NCI-H128 (cell line): ENCODE data around the gene SNX2.
"Not testable (repeated sequence)": the region's sequence is repeated elsewhere in the genome, so short reads cannot be mapped to it uniquely, and the experiment has no call there.

Experiments used
- DNase-seq: peaks from one replicate; lab custom pipeline; 2025; ENCODE audit not compliant: unreplicated experiment; lab: John Stamatoyannopoulos, UW

Gene SNX2

GRCh38 chr5:122839731-122840130 lies 64.9 kb downstream of the SNX2 start:
- no peak for DNase-seq

GRCh38 chr5:122842016-122842580 lies 67.2 kb downstream of the SNX2 start:
- DNase-seq = no peak

DNA sequence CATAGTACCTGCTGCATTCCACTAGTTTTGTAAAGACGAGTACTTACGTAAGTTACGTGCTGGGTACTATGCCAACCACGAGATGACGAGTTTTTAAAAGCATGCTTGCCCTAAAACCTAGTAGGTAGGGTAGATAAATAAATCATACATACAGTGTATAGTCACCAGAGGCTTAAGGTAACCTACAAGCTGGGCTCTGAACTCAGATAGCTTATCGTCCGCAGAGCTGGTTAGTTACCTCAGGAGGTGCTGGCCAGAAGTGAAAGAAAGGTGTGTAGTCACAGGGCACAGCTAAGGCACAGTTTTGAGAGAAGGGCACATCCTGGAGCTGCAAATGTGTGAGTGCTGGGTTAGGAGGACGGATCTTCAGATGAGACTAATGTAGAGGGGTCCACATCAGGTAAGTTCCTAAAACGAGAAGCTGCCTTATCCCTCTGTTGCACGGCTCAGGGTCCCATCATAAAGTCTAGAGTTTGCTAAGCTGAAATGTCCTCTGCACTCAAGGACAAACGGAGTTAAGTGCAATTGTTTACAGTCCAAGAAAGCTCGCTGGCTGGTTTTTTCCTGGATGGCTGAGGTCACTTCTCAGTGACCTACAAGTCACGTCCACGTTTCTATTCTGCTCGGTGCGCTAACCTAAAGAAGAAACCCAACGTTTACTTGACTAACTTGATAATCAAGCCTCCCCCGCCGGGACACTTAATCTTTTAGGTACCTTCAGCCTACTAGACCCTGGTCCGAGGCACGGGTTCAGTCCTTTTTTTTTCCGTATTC lies 69.4 kb downstream of the SNX2 start:
- DNase-seq = no peak

- no peak for DNase-seq
These were observed 70.0 kb downstream of the SNX2 start for GRCh38 chr5:122844910-122845228.

- DNase-seq = peak; percentile 4
These were observed 70.6 kb downstream of the SNX2 start, which contains the start of gene SNX24 for GRCh38 chr5:122845229-122846050. TSS of gene SNX24 (plus strand) at chr5:122845613. CDS start at chr5:122845634, 21 bp downstream.

DNA sequence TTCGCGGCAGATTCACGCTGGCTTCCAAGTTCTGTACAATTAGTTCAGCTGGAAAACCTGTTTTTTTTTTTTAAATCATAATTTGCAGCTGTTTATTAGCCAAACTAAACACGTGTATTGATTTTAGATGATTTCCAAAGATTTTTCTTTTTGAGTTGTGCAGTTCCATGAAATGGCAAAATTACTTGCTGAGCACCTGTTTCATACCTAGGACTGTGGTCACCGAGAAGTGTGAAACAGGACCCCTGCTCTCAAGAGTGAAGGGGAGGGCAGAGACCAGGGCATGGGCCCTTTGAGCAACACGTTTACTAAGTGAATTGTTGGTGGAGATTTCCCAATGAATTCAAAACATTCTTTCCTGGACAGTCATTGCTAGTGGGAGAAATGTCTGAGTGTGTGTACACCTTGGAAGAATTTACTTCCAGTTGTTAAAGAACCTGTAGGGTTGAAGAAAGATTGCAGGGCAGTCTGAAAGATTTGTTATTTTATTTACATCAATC lies 71.2 kb downstream of the SNX2 start:
- no peak for DNase-seq

DNA sequence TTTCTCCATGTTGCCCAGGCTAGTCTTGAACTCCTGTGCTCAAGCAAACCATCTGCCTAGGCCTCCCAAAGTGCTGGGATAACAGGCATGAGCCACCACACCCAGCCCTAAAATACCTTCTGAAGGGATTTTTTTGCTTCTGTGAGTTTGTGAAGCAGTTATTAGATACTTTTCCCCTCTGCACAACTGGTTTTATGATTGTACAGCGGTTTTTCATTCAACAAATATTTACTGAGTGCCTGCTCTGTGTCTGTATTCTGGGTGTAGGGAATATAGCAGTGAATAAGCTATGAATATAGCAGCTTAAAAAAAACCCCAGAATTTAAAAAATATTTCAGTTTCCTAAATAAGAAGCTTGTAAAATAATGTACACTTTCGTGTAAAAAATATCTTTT lies 72.8 kb downstream of the SNX2 start:
- no peak for DNase-seq

- DNase-seq = no peak
These were observed 74.9 kb downstream of the SNX2 start for GRCh38 chr5:122849771-122850170.

- not testable (repeated sequence) for DNase-seq
These were observed 82.7 kb downstream of the SNX2 start for GRCh38 chr5:122857538-122857937.

DNA sequence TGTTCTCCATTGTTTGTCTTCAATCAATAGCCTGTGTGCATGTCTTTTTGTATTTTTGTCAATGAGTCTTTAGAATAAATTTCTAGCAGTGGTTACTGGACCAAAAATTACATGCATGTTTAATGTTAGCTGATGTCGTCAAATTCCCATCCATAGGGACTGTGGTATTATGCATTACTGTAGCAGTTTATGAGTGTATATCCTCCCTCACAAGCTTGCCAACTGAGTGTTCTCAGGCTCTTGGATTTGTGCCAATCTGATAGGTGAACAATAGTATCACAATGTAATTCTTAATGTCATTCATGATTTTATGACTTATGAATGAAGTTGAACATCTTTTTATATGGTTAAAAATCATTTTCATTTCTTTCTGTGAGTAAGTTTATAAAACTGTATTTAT lies 83.6 kb downstream of the SNX2 start:
- no peak for DNase-seq

DNA sequence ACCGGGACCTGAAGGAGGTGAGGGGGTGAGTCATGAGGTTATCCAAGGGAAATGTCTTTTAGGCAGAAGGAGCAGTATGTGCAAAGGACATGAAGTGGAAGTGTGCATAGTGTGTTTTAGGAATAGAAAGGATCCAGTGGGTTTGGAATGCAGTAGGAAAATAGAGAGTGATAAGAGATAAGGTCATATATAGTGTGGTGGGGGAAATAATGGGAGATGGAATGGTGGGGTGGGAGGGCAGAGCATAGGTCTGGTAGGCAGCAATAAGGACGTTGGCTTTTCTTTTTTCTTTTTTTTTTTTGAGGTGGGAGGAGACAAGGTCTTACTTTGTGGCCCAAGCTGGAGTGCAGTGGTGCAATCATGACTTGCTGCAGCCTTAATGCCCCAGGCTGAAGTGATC lies 88.4 kb downstream of the SNX2 start:
- DNase-seq = no peak

GRCh38 chr5:122863721-122864120 lies 88.8 kb downstream of the SNX2 start:
- DNase-seq = no peak

DNA sequence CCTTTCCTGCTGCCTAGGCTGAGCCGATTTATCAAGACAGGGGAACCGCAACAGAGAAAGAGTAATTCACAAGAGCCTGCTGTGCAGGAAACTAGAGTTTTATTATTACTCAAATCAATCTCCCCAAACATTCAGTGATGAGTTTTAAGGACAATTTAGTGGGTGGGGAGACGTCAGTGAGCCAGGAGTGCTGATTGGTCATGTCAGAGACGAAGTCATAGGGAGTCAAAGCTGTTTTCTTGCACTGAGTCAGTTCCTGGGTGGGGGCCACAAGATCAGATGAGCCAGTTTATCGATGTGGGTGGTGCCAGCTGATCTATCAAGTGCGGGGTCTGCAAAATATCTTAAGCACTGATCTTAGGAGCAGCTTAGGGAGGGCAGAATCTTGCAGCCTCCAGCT lies 89.5 kb downstream of the SNX2 start:
- no peak for DNase-seq

- DNase-seq = no peak
These were observed 90.0 kb downstream of the SNX2 start for GRCh38 chr5:122864842-122865241.

GRCh38 chr5:122870219-122870856 lies 95.5 kb downstream of the SNX2 start:
- DNase-seq = no peak

GRCh38 chr5:122871661-122872060 lies 96.8 kb downstream of the SNX2 start:
- no peak for DNase-seq

DNA sequence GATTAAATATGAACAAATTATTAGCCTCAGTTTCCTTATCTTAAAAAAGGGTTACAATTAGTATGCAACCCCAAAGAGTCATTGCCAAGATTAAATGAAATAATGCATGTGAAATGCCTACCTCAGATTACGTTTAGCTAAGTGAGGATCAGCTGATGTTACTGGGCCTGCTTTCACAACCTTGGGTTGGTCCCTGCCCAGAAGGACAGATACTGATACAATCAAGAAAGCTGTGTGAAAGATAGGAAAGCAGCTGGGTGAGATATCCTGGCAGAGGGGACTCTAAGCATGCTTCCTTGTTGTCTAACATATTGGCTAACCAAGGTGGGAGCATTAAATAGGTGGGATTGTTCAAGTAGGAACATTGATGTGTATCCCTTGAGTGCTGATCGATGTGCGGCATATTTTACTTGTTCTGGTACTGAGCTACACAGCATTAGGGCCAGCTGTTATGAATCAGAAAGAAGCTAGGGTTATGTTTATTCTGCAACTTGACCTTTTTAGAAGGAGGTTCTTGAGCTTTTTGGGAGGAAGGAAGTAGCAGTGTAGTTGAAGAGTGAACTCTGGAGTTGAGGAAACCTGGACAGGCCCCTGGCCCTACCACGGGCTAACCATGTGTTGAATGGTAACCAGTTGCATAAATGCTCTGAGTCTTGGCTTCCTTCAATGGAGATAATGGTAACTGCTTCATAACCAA lies 99.4 kb downstream of the SNX2 start:
- DNase-seq = no peak

- DNase-seq = no peak
These were observed 102.6 kb downstream of the SNX2 start for GRCh38 chr5:122877518-122877917.

DNA sequence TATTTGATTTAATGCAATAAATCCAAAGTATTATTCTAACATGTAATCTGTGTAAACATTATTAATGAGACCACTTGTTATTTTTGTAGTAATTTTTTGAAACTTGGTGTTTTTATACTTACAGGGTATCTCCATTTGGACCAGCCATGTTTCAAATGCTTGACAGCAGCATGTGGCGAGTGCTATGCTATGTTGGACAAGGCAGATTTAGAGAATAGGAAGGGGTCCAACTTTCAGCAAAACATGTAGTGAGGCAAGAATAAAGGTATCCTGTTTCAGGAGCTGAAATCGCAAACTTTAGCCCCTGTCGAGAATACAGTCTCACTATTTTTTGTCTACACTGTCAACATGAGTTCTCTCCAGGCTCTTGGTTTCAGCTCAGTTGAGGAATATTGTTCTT lies 104.2 kb downstream of the SNX2 start:
- no peak for DNase-seq
